NB4 (cell line): Measurements from ENCODE around the gene NUSAP1.

ENCODE experiments used
- DNase-seq: peaks from one replicate; pipeline ENCODE4 v3.0.0; 2010; ENCODE audit warnings: low read depth
- H3K4me3 ChIP-seq: one replicate; pipeline ENCODE4 v1.5.1; 2011; ENCODE audit warnings: mild to moderate bottlenecking, low read depth, low read length, moderate library complexity
- MAX ChIP-seq: IDR thresholded peaks from 2 replicates; pipeline ENCODE4 v1.6.1; 2011; ENCODE audit warnings: low read depth, low read length
- MYC ChIP-seq: IDR thresholded peaks from 2 replicates; pipeline ENCODE4 v1.6.1; 2011; ENCODE audit warnings: low read depth, low read length
- POLR2A ChIP-seq: IDR thresholded peaks from 2 replicates; pipeline ENCODE4 v1.6.1; 2011; ENCODE audit warnings: mild to moderate bottlenecking; ENCODE audit not compliant: insufficient read length; ENCODE audit errors: extremely low read depth
- TF ChIP-seq, protein P1 (sequence below): IDR thresholded peaks from one replicate; pipeline ENCODE4 v1.5.1; 2012; ENCODE audit warnings: low read depth, low read length

NUSAP1 gene

GRCh38 chr15:41411031-41411430, 78.3 kb downstream of the NUSAP1 start:
- DNase-seq, result no peak
- TF ChIP-seq MYC (no peak), POLR2A (no peak), MAX (no peak)
- TF ChIP-seq, protein P1, sequence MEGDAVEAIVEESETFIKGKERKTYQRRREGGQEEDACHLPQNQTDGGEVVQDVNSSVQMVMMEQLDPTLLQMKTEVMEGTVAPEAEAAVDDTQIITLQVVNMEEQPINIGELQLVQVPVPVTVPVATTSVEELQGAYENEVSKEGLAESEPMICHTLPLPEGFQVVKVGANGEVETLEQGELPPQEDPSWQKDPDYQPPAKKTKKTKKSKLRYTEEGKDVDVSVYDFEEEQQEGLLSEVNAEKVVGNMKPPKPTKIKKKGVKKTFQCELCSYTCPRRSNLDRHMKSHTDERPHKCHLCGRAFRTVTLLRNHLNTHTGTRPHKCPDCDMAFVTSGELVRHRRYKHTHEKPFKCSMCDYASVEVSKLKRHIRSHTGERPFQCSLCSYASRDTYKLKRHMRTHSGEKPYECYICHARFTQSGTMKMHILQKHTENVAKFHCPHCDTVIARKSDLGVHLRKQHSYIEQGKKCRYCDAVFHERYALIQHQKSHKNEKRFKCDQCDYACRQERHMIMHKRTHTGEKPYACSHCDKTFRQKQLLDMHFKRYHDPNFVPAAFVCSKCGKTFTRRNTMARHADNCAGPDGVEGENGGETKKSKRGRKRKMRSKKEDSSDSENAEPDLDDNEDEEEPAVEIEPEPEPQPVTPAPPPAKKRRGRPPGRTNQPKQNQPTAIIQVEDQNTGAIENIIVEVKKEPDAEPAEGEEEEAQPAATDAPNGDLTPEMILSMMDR, result no peak
- H3K4me3 ChIP-seq, result no peak overlapping the region

DNA sequence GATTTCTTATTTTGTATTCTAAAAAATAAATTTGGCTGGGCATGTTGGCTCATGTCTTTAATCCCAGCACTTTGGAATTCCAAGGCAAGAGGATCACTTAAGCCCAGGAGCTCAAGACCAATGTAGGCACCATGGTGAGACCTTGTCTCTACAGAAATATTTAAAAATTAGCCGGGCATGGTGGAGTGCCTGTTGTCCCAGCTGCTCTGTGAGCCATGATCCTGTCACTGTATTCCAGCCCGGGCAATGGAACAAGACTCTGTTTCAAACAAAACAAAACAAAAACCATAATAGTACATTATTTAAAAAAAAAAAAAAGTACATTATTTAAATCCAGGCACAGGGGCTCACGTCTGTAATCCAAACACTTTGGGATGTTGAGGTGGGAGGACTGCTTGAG, 78.8 kb downstream of the NUSAP1 start:
- H3K4me3 ChIP-seq, result no peak overlapping the region
- TF ChIP-seq, protein P1, result no peak
- TF ChIP-seq MAX (no peak), POLR2A (no peak), MYC (no peak)
- no peak for DNase-seq

- DNase-seq, result no peak
- no peak for TF ChIP-seq MAX
- TF ChIP-seq, protein P1, result no peak
- TF ChIP-seq MYC, result no peak
- no peak for TF ChIP-seq POLR2A
- peak overlapping the region; percentile 96 for H3K4me3 ChIP-seq
Observed at GRCh38 chr15:41416128-41416741, 83.6 kb downstream of the NUSAP1 start.

GRCh38 chr15:41416742-41417417, 84.2 kb downstream of the NUSAP1 start, which contains the start of gene RTF1:
Gene RTF1 (plus strand): TSS chr15:41417095. CDS start chr15:41417116, 21 bp downstream.
- H3K4me3 ChIP-seq, result peak within 1 kb of the TSS; percentile 96
- peak; percentile 89 for DNase-seq
- TF ChIP-seq MYC (peak; percentile 98), POLR2A (peak; percentile 93), MAX (peak; percentile 93)
- TF ChIP-seq, protein P1, result no peak

DNA sequence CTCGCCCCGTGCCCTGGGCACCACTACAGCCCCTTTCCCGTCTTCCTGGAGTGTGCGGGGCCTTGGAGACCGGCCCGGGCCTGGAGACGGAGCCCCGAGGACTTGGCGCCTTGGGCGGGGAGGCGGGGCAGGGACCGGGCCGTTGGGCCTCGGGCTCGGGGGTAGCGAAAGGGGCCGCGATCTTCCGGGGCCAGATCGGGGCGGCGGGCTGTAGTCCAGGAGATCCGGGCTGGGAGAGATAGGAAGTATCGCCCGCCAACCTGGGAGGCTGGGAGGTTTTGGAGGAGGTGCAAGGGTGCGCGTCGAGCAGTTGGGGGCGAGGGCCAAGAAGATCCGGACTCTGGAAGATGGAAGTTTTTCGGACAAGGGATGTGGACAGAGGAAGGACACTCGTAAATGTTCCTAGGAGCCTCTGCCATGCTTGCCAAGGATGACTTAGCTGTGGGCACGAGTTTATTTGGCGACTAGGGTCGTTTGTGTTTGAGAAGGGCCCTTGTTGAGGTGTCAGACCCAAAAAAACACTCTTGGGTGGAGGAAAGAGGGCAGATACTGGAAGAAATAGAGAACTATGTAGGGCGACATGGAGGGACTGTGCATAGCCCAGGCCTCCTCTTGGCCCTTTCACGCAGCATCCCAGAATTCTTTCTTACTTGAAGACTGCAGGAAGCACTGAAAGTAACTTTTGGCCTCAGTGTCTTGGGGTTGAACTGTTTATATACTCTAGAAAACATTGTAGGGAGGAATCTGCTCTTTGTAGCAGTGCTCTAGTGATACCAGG, 84.9 kb downstream of the NUSAP1 start:
- DNase-seq, result peak; percentile 60
- peak overlapping the region; percentile 79 for H3K4me3 ChIP-seq
- TF ChIP-seq, protein P1, result no peak
- no peak for TF ChIP-seq MYC
- no peak for TF ChIP-seq MAX
- TF ChIP-seq POLR2A, result no peak
